CD4-positive, alpha-beta T cell treated with Interleukin-12 subunit alpha and Interleukin-12 subunit beta, for 1 hour (primary cell): Measurements from ENCODE around the gene PYCARD.
"Not testable (repeated sequence)": the region's sequence is repeated elsewhere in the genome, so short reads cannot be mapped to it uniquely, and the experiment has no call there.

Source experiments
- DNase-seq: peaks from one replicate; pipeline ENCODE4 v3.0.0-alpha.2; 2020

PYCARD gene

GRCh38 chr16:31202414-31203375, at the start of gene PYCARD:
TSS of gene PYCARD (minus strand) at chr16:31202760. CDS start at chr16:31202690, 70 bp downstream.
- no peak for DNase-seq

GRCh38 chr16:31251435-31251834, 48.9 kb upstream of the PYCARD start:
- no peak for DNase-seq

- no peak for DNase-seq
These were observed 48.3 kb upstream of the PYCARD start for GRCh38 chr16:31250782-31251384.

GRCh38 chr16:31248344-31248743, 45.8 kb upstream of the PYCARD start:
- no peak for DNase-seq

GRCh38 chr16:31246296-31246695, 43.7 kb upstream of the PYCARD start:
- DNase-seq: no peak

GRCh38 chr16:31245598-31245997, 43.0 kb upstream of the PYCARD start:
- not testable (repeated sequence) for DNase-seq

- peak; percentile 22 for DNase-seq
These were observed 41.4 kb upstream of the PYCARD start for GRCh38 chr16:31243734-31244670.

GRCh38 chr16:31242206-31242605, 39.6 kb upstream of the PYCARD start:
- DNase-seq: no peak

GRCh38 chr16:31238041-31238440, 35.5 kb upstream of the PYCARD start:
- no peak for DNase-seq

- no peak for DNase-seq
These were observed 26.9 kb upstream of the PYCARD start for GRCh38 chr16:31229501-31229900.

- no peak for DNase-seq
These were observed 25.6 kb upstream of the PYCARD start for GRCh38 chr16:31228206-31228605.

- no peak for DNase-seq
These were observed 22.6 kb upstream of the PYCARD start for GRCh38 chr16:31225193-31225592.

- no peak for DNase-seq
These were observed 21.8 kb upstream of the PYCARD start for GRCh38 chr16:31224092-31224955.

GRCh38 chr16:31223044-31223443, 20.5 kb upstream of the PYCARD start:
- no peak for DNase-seq

- DNase-seq: no peak
These were observed 19.0 kb upstream of the PYCARD start for GRCh38 chr16:31221357-31222160.

- no peak for DNase-seq
These were observed 16.7 kb upstream of the PYCARD start for GRCh38 chr16:31219154-31219741.

GRCh38 chr16:31217136-31217530, 14.6 kb upstream of the PYCARD start:
- DNase-seq: no peak

GRCh38 chr16:31216422-31217135, 14.0 kb upstream of the PYCARD start, which contains the start of gene PYDC1:
TSS of gene PYDC1 (minus strand) at chr16:31217135. CDS start at chr16:31217028, 107 bp downstream.
- no peak for DNase-seq

- DNase-seq: no peak
These were observed 13.0 kb upstream of the PYCARD start for GRCh38 chr16:31215287-31216162.
